GM18861 (cell line): ENCODE results near the gene MPI.
"Not testable (repeated sequence)": the region's sequence is repeated elsewhere in the genome, so short reads cannot be mapped to it uniquely, and the experiment has no call there.

Experiments
- ATAC-seq: cut with Tn5 transposase; IDR thresholded peaks from one replicate; pipeline ENCODE4 v1.9.1; 2021; ENCODE audit not compliant: unreplicated experiment

MPI gene

DNA sequence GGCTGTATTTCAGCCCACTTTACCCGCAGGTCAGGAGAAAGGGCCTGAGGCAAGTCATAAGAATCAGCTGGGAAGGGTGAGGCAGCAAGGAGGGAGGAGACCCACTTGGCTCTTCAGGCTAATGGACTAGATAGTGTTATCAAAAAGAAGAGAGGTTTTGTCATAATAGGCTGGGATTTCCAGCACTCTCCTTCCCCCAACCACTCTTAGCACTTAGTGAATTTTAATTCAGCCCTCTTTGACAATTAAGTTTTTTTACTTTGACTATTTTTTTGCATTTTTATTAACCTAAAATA lies 771 bp downstream of the MPI start:
- ATAC-seq: no peak

DNA sequence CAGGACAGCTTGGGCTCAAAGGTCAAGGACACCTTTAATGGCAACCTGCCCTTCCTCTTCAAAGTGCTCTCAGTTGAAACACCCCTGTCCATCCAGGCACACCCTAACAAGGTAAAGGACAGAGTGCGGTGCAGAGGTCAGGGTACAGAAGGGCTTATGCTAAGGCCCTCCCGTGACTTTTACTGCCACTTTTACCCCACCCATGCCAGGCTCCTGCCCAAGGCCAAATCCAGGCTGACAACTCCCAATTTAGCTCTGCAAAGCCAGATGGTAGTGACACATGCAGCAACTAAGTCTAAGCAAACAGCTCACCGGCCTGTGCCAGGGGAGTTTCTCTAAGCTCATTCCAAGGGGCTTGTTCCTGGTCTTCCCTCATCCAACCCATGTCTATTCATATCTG lies 1.6 kb downstream of the MPI start:
- no peak for ATAC-seq

- ATAC-seq: no peak
Measured at GRCh38 chr15:74892313-74892712, 2.5 kb downstream of the MPI start.

DNA sequence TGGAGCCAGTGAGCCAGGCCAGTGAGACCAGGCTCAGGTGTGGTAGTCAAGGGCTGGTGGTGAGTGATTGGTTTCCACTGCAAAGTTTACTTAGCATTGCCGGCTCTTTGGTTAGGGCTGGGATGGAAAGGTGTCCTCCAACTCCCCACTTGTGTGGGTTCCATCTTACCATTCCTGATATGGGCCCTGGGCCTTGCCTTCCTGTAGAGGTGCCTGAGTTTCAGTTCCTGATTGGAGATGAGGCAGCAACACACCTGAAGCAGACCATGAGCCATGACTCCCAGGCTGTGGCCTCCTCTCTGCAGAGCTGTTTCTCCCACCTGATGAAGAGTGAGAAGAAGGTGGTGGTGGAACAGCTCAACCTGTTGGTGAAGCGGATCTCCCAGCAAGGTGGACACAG lies 3.1 kb downstream of the MPI start:
- no peak for ATAC-seq

DNA sequence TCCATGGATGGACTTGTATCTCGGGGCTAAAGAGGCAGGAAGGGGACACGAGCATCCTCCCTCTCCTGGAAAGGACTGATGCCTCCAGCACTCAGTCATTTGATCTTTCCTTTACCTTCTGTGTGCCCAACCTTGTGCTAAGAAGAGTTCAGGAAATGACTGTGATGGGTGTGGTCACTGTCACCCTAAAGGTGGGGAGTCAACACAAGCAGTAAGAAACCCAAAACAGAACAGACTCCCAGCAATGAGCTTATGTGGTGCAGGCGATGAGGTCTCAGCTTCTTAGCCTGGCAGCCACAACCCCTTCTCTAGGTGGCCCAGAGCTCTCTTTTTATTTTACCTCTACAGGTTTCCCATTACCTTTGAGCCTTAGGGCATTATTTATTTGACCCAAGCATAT lies 3.8 kb downstream of the MPI start:
- ATAC-seq: no peak

- ATAC-seq: not testable (repeated sequence)
Measured at GRCh38 chr15:74894383-74894782, 4.5 kb downstream of the MPI start.

DNA sequence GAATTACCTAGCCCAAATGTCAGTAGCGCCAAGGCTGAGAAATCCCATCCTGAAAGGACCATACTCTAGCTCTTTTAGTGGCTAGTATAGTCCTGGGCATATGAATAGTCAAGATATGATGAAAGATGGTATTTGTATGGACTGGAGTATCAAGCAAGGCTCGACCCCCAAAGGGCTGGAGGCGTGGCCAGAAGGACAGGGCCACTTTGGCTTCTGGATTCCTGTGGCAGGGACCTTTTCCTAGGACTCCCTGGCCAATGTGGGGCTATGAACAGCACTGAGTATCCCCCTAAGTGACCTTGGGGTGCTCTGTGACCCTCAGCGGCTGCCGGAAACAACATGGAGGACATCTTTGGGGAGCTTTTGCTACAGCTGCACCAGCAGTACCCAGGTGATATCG lies 6.0 kb downstream of the MPI start:
- no peak for ATAC-seq

DNA sequence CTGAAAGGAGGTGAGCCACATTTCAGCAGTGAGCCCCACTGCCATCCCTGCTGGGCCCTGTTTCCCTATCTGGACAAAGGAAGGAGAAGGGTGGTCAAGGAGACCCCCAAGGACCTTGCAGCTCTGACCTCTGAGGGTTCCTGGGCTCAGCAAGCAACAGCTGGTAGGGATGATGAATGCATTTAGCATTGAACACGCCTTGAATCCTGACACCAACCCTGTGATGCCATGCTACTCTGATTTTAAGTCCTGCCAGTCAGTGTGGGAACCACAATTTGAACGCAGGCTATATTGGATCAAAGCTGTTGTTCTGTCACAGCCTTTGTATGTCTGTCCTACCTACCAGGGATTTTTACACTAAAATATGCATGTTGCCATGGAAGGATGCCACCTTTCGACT lies 6.5 kb downstream of the MPI start:
- ATAC-seq: no peak

- ATAC-seq: no peak
Measured at GRCh38 chr15:74897300-74897701, 7.5 kb downstream of the MPI start.

DNA sequence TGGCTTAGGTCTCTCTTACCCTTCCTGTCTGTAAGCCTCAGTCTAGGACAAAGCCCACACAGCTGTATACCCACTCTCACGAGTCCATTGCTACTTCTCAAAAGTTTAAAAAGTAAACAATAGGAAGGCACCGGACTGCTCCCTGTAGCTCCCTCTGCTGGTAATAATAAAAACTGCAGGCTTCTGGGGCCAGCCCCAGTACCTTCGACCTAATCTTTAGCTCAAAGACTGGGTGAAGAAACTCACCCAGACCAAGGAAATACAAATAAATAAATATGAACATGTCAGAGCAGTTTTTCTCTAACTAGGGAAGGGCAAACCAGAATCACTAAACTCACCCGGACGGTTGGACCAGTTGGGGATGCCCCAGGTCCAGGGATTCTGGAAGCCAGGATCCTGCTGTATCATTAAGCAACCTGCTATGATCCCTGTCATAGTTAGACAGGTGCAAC lies 11.8 kb downstream of the MPI start:
- no peak for ATAC-seq

DNA sequence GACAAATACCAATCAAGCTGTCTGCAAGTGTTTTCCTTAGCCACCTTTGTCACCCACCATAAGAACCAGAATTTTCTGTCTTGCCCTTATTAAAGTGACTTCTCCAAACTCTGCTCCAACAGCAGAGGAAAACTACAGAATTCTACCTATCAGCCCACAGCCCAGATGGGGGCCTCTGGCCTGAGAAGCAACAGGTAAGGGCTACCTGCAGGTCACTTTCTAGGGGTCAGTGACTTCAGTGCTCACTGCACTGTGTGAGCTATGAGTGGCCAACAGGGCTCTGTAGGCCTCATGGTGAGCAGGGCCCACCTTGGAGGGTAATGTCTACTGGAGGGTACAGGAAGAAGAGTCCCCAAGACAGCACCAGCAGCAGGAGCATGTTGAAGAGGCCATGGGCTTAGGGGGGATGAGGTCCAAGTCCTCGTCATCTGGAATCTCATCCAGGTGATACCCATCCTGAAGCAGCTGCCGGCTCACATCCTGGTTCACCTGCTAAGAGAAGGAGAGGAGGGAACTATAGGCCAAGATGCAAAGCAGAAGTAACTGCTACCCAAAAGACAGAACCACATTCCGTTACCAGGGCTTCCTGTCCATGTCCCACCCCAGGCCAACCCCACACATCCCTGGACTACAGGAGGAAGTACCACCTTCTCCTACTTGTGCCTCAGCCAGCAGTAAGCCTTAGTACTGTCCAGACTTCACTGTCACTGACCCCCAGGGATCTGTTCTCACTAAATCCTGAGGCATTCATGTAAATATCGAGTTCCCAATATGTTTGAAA lies 12.6 kb downstream of the MPI start:
- ATAC-seq: no peak

GRCh38 chr15:74903676-74904075 lies 13.8 kb downstream of the MPI start:
- no peak for ATAC-seq

DNA sequence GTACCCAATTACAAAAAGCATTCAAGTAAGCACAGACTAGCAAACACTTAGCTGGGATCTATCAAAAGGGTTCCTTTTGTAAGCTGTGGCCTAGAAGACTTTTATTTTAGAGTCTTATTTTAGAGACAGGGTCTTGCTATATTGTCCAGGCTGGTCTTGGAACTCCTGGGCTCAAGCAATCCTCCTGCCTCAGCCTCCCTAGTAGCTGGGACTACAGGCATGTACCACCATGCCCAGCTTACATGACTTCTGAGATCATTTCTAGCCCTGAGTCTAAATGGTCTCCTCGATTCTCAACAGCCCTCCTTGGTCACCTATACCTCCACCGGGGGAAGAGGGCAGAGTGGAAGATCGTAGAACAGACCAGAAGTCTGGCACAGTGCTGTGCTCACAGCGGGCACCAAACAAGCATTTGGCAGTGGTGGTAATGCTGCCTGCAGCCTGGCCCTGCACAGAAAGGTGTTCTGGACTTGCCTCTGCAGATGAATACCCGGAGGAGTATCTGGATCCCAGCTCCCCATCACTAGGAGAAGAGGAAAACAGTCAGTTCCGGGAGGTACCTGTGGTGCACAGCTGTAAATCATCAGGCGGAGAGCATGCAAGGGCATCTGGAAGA lies 14.5 kb downstream of the MPI start:
- ATAC-seq: no peak

- no peak for ATAC-seq
Measured at GRCh38 chr15:74906067-74906449, 16.2 kb downstream of the MPI start.

- peak; percentile 79 for ATAC-seq
Measured at GRCh38 chr15:74906450-74907162, 16.8 kb downstream of the MPI start, which contains the start of gene FAM219B. FAM219B (minus strand) TSS chr15:74906851; CDS start chr15:74906800, 51 bp downstream.

- ATAC-seq: peak; percentile 15
Measured at GRCh38 chr15:74907163-74907870, 17.5 kb downstream of the MPI start.

DNA sequence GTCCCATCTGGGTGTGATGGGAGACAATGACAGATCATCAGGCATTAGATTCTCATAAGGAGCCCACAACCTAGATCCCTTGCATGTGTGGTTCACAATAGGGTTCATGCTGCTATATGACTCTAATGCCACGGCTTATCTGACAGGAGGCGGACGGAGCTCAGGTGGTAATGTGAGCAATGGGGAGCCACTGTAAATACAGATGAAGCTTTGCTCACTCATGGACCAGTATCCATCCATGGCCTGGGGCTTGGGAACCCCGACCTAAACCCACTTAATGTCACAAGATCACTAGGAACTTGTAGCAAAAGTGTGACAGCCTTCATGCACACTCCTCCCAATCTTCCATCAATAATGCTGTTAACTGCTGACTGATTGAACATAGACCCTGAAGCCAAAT lies 18.8 kb downstream of the MPI start:
- no peak for ATAC-seq

DNA sequence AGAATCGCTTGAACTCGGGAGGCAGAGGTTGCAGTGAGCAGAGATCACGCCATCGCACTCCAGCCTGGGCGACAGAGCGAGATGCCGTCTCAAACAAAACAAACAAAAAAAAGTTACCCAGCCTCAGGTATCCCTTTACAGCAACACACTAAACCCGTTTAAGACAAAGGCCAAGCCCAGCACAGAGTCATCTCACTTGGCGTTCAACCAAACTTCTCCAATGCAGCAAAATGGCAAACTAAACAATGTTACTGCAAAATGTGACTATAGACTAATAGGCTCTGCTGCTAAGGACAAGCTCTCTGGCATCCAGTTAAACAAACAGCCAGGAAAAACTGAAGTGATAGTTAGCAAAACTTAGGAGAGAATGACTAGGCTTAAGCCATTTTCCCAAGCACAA lies 23.2 kb downstream of the MPI start:
- no peak for ATAC-seq

DNA sequence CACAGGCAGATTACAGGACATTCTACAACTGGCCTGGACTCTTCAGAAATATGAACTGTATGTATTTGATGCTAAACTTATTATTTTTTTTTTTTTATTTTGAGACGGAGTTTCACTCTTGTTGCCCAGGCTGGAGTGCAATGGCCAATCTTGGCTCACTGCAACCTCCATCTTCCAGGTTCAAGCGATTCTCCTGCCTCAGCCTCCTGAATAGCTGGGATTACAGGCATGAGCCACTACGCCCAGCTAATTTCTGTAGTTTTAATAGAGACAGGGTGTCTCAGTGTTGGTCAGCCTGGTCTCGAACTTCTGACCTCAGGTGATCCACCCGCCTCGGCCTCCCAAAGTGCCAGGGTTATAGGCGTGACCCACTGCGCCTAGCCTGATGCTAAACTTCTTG lies 24.0 kb downstream of the MPI start:
- ATAC-seq: not testable (repeated sequence)

- no peak for ATAC-seq
Measured at GRCh38 chr15:74917676-74918075, 27.8 kb downstream of the MPI start.

DNA sequence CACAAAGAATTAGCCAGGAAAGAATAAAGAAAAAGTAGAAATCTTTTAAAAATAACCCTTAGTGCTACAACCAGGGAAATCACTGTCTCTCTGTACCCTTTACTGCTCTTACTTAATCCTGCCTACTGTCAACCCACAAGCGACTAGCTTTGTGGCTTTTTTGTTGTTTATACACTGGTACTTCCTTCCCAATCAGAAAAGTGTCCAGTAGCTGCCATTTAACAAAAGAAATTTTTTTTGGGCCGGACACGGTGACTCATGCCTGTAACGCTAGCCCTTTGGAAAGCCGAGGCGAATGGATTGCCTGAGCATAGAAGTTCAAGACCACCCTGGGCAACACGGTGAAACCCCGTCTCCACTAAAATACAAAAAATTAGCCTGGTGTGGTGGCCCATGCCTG lies 30.6 kb downstream of the MPI start:
- ATAC-seq: no peak

- no peak for ATAC-seq
Measured at GRCh38 chr15:74924525-74924924, 34.7 kb downstream of the MPI start.
